ENCODE results near the gene FANK1. TPM values are rescaled to one million over a fixed set of nuclear protein-coding genes. Genes with fewer than 3 reads are reported as not detected.

The FANK1 gene
- total RNA-seq, 1 donor from 2014 or later: 0.30 TPM

DNA sequence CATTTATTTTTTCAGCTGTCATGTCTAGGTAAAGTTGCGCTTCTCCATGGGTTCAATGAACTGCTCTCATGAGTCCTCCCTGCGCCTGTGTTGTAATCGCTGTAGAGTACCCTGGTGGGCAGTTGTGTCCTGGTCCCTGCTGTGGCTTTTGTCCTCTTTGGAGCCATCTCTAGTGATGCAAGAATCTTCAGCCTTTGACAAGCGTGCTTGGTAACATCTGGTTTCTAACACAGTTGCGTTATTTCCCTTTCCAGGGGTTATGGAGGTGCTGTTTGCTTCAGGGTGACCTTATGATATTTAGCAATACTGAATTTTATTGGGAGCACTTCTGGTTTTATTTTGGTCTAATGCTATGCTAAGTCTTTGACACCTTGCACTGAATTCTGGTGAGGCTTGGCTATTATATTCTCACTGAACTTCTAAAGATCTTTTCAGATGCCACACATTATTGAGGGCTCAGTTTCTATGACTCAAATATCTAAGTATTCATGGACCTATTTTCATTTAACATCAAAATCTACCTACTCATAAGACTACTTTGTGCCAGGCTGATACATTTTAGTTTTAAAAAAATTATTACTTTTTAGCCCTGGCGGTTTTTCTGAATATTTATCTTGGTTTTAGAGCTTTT is 88.6 kb downstream of the FANK1 start:
- H3K9me3 ChIP-seq (replicated peaks): no peaks in the 10 kb centered on the region
- no peaks in the 10 kb centered on the region for H3K27me3 ChIP-seq (ENCODE audit: low read depth)
- H3K36me3 ChIP-seq: no peaks in the 10 kb centered on the region
- TF ChIP-seq, protein P1, sequence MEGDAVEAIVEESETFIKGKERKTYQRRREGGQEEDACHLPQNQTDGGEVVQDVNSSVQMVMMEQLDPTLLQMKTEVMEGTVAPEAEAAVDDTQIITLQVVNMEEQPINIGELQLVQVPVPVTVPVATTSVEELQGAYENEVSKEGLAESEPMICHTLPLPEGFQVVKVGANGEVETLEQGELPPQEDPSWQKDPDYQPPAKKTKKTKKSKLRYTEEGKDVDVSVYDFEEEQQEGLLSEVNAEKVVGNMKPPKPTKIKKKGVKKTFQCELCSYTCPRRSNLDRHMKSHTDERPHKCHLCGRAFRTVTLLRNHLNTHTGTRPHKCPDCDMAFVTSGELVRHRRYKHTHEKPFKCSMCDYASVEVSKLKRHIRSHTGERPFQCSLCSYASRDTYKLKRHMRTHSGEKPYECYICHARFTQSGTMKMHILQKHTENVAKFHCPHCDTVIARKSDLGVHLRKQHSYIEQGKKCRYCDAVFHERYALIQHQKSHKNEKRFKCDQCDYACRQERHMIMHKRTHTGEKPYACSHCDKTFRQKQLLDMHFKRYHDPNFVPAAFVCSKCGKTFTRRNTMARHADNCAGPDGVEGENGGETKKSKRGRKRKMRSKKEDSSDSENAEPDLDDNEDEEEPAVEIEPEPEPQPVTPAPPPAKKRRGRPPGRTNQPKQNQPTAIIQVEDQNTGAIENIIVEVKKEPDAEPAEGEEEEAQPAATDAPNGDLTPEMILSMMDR (IDR thresholded peaks at IDR 0.05; ENCODE audit: borderline replicate concordance): no peak
- intact Hi-C loops (cut with micrococcal nuclease): loop anchor here (5.0 kb wide), 1 partner anchor 522 kb away; no protein-coding TSS in a partner anchor
- no peak overlapping the region for H3K4me3 ChIP-seq
- no peaks in the 10 kb centered on the region for H3K4me1 ChIP-seq
- no peak for DNase-seq
- H3K27ac ChIP-seq (replicated peaks): no peak overlapping the region

DNA sequence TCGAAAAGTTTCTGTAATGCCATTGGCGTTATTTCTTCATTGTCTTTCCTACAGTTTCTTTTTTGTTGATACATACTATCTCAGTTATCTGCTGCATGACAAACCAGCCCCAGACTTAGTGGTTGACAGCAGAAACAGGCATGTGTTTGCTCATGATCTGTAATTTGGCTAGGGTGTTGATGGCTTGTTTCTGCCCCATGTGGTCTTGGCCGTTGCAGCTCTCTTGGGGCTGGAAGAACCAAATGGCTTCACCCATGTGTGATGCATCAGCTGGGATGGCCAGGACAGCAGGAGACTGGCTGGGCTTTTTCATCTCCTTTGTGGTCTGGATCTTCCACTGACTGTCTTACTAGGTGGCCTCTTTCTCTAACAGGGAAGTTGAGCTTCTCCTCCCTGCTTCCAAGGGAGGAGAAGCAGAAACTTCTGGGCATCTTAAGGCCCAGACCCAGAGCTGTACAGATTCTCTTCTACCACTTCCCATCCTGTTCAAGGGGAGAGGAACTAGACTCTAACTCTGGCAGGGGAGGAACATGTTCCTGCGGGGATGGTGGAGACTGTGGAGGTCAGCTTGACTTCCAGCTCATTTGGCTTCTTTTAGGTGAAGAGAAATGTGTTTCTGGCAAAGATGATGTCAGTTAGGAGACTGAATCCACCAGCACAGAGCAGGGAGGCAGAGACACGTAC is 89.3 kb downstream of the FANK1 start:
- H3K36me3 ChIP-seq: no peaks in the 10 kb centered on the region
- intact Hi-C loops (cut with micrococcal nuclease): no loop called here
- no peaks in the 10 kb centered on the region for H3K9me3 ChIP-seq (replicated peaks)
- no peak overlapping the region for H3K4me3 ChIP-seq
- no peak for DNase-seq
- TF ChIP-seq, protein P1 (IDR thresholded peaks at IDR 0.05; ENCODE audit: borderline replicate concordance): no peak
- no peaks in the 10 kb centered on the region for H3K4me1 ChIP-seq
- H3K27me3 ChIP-seq (ENCODE audit: low read depth): no peaks in the 10 kb centered on the region
- H3K27ac ChIP-seq (replicated peaks): no peak overlapping the region

DNA sequence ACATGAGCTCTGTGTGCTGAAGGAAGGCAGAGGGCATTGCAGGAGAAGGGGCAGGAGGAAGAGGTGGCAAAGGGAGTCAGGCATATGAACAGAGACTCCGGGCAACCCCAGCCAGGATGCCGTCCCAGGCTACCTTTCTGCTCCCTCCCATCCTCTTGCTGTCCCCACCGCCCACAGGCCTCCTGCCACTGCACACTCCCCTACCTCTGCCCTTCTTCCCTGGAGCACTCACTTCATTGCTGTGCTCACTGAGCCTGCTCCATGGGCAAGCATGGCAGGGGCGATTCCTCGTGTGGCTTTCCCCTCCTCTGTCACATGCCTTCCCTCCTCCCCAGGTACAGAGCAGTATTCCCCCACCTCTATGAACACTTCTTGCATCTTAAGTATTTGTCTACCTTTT is 93.4 kb downstream of the FANK1 start:
- Histone ChIP-seq H3K36me3 (no peaks in the 10 kb centered on the region), H3K27ac (replicated peaks) (no peak overlapping the region), H3K27me3 (ENCODE audit: low read depth) (no peaks in the 10 kb centered on the region), H3K4me1 (no peaks in the 10 kb centered on the region), H3K4me3 (no peak overlapping the region), H3K9me3 (replicated peaks) (no peaks in the 10 kb centered on the region)
- no peak for DNase-seq
- TF ChIP-seq, protein P1 (IDR thresholded peaks at IDR 0.05; ENCODE audit: borderline replicate concordance): no peak
- intact Hi-C loops (cut with micrococcal nuclease): no loop called here

DNA sequence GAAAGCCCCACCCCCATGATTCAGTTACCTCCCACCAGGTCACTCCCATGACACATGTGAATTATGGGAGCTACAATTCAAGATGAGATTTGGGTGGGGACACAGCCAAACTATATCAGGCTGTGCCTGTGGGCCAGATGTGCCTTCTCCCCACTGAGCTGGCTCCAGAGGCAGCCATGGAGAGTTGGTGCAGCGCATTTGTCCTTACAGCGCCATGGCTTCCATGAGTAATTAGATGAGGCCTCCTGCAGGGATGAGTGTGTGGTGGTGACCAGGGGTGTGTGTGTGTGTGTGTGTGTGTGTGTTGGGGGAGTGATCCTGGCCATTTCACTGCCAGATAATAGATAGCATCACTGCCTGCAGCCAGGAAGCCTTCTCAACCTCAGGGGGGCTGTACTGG is 94.6 kb downstream of the FANK1 start:
- intact Hi-C loops (cut with micrococcal nuclease): no loop called here
- no peak overlapping the region for H3K4me3 ChIP-seq
- no peaks in the 10 kb centered on the region for H3K9me3 ChIP-seq (replicated peaks)
- H3K27ac ChIP-seq (replicated peaks): no peak overlapping the region
- TF ChIP-seq, protein P1 (IDR thresholded peaks at IDR 0.05; ENCODE audit: borderline replicate concordance): no peak
- H3K27me3 ChIP-seq (ENCODE audit: low read depth): no peaks in the 10 kb centered on the region
- H3K4me1 ChIP-seq: no peaks in the 10 kb centered on the region
- no peaks in the 10 kb centered on the region for H3K36me3 ChIP-seq
- no peak for DNase-seq

DNA sequence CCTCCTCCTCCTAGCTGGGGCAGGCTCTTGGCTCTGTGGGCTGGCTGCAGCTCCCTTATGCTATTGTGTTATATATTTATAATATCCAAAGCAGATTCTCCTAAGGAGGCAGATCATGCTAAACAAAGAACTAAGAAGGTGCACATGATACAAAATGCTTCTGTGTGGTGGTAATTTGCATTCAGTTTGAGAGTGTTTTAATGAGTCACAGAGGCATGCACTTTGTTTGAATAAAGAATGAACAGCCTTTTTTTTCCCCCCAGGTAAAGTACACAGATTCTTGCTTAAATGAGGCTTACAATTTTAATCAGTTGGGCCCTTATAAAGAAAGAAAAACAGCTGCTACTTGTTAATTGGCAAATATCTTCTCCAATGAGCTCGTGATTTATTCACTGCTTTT is 95.0 kb downstream of the FANK1 start:
- TF ChIP-seq, protein P1 (IDR thresholded peaks at IDR 0.05; ENCODE audit: borderline replicate concordance): no peak
- Histone ChIP-seq H3K4me1 (no peaks in the 10 kb centered on the region), H3K4me3 (no peak overlapping the region), H3K9me3 (replicated peaks) (no peaks in the 10 kb centered on the region), H3K27ac (replicated peaks) (no peak overlapping the region), H3K27me3 (ENCODE audit: low read depth) (no peaks in the 10 kb centered on the region), H3K36me3 (no peaks in the 10 kb centered on the region)
- no peak for DNase-seq
- intact Hi-C loops (cut with micrococcal nuclease): no loop called here

Measured in left ventricle myocardium inferior (tissue), 1 donor.